ENCODE data around the gene SERPINF2.
"Not testable (repeated sequence)": the region's sequence is repeated elsewhere in the genome, so short reads cannot be mapped to it uniquely, and the experiment has no call there.

Gene SERPINF2

GRCh38 chr17:1762233-1762900 is 19.7 kb downstream of the SERPINF2 start:
- no peak for DNase-seq

GRCh38 chr17:1762901-1763898 is 20.5 kb downstream of the SERPINF2 start:
- peak; percentile 51 for DNase-seq

GRCh38 chr17:1764284-1764683 is 21.6 kb downstream of the SERPINF2 start:
- DNase-seq, result no peak

- not testable (repeated sequence) for DNase-seq
Measured at GRCh38 chr17:1764705-1765104, 22.0 kb downstream of the SERPINF2 start.

GRCh38 chr17:1765576-1765975 is 22.9 kb downstream of the SERPINF2 start:
- DNase-seq, result no peak

GRCh38 chr17:1766382-1767135 is 23.9 kb downstream of the SERPINF2 start:
- no peak for DNase-seq

GRCh38 chr17:1767358-1767757 is 24.7 kb downstream of the SERPINF2 start:
- DNase-seq, result no peak

- DNase-seq, result peak; percentile 66
Measured at GRCh38 chr17:1769822-1770477, 27.3 kb downstream of the SERPINF2 start.

- DNase-seq, result not testable (repeated sequence)
Measured at GRCh38 chr17:1773000-1773695, 30.5 kb downstream of the SERPINF2 start.

- no peak for DNase-seq
Measured at GRCh38 chr17:1773696-1774181, 31.1 kb downstream of the SERPINF2 start.

GRCh38 chr17:1774390-1775176 is 31.9 kb downstream of the SERPINF2 start:
- no peak for DNase-seq

- no peak for DNase-seq
Measured at GRCh38 chr17:1776328-1776727, 33.7 kb downstream of the SERPINF2 start.

GRCh38 chr17:1776857-1777256 is 34.2 kb downstream of the SERPINF2 start:
- DNase-seq, result no peak

- DNase-seq, result no peak
Measured at GRCh38 chr17:1779571-1780131, 37.0 kb downstream of the SERPINF2 start.

- DNase-seq, result no peak
Measured at GRCh38 chr17:1782171-1782567, 39.5 kb downstream of the SERPINF2 start.

GRCh38 chr17:1783271-1783670 is 40.6 kb downstream of the SERPINF2 start:
- no peak for DNase-seq

- DNase-seq, result peak; percentile 61
Measured at GRCh38 chr17:1783834-1784611, 41.4 kb downstream of the SERPINF2 start.

GRCh38 chr17:1785930-1786329 is 43.3 kb downstream of the SERPINF2 start:
- DNase-seq, result no peak

- no peak for DNase-seq
Measured at GRCh38 chr17:1786708-1787107, 44.0 kb downstream of the SERPINF2 start.
